Head of caudate nucleus (tissue), 42 donors: Measurements from ENCODE around the gene HSPA1L.
"Not testable (repeated sequence)": the region's sequence is repeated elsewhere in the genome, so short reads cannot be mapped to it uniquely, and the experiment has no call there.

Experiments
- DNase-seq, 42 donors: peaks; one replicate each; pipeline versions ENCODE4 v3.0.0 to v3.0.0-alpha.2; 2020 to 2021; ENCODE audit warnings: mixed read lengths in 7 of 42
- intact Hi-C: fragments of 100-400 bp; cut with DNase I; formaldehyde crosslinking; loops from one replicate; pipeline ENCODE4 v1.15.0; 2022

HSPA1L gene

GRCh38 chr6:31815025-31815838 lies at the start of gene HSPA1L, which contains the start of gene HSPA1A:
Gene HSPA1L, minus strand, starts transcription at chr6:31815283. Its CDS starts 3,311 bp downstream, at chr6:31811972.
Gene HSPA1A, plus strand, starts transcription at chr6:31815543. Its CDS starts 214 bp downstream, at chr6:31815757.
- intact Hi-C loops, result no loop called here
- DNase-seq, result peak; percentile 93 to 99 (median 97)

GRCh38 chr6:31864818-31865204 lies 49.7 kb upstream of the HSPA1L start:
- DNase-seq, result no peak
- intact Hi-C loops, result loop anchor here (5.0 kb wide), 1 partner anchor 32 kb away; the partner anchor contains the start of gene EHMT2

- not testable (repeated sequence) for DNase-seq
- intact Hi-C loops, result loop anchor here (5.0 kb wide), 1 partner anchor 33 kb away; the partner anchor contains the start of gene EHMT2
Observed at GRCh38 chr6:31864123-31864562, 49.1 kb upstream of the HSPA1L start.

GRCh38 chr6:31862344-31863235 lies 47.5 kb upstream of the HSPA1L start, which contains the start of gene NEU1:
Gene NEU1, minus strand, starts transcription at chr6:31862821. Its CDS starts 45 bp downstream, at chr6:31862776.
- intact Hi-C loops, result loop anchor here (5.0 kb wide), 1 partner anchor 35 kb away; the partner anchor contains the start of gene EHMT2

GRCh38 chr6:31861919-31862343 lies 46.8 kb upstream of the HSPA1L start:
- intact Hi-C loops, result loop anchor here (5.0 kb wide), 1 partner anchor 35 kb away; the partner anchor contains the start of gene EHMT2
- DNase-seq, result peak in 3 of 42 donors; percentile 5 to 43 (median 26)

More at GRCh38 chr6:31862344-31863235, 47.5 kb upstream of the HSPA1L start, which contains the start of gene NEU1:
- peak; percentile 100 for DNase-seq

GRCh38 chr6:31861150-31861549 lies 46.1 kb upstream of the HSPA1L start:
- no peak for DNase-seq

GRCh38 chr6:31860349-31860748 lies 45.3 kb upstream of the HSPA1L start:
- DNase-seq, result no peak
- intact Hi-C loops, result loop anchor here (5.0 kb wide), 1 partner anchor 37 kb away; the partner anchor contains the start of gene EHMT2

More at GRCh38 chr6:31861150-31861549, 46.1 kb upstream of the HSPA1L start:
- intact Hi-C loops, result loop anchor here (5.0 kb wide), 1 partner anchor 36 kb away; the partner anchor contains the start of gene EHMT2

- DNase-seq, result no peak
- intact Hi-C loops, result loop anchor here (5.0 kb wide), 1 partner anchor 37 kb away; the partner anchor contains the start of gene EHMT2
Observed at GRCh38 chr6:31859923-31860322, 44.8 kb upstream of the HSPA1L start.

- intact Hi-C loops, result no loop called here
- no peak for DNase-seq
Observed at GRCh38 chr6:31858707-31859106, 43.6 kb upstream of the HSPA1L start.

- DNase-seq, intact Hi-C loops: not testable (repeated sequence)
Observed at GRCh38 chr6:31857774-31858173, 42.7 kb upstream of the HSPA1L start.

GRCh38 chr6:31851980-31852718 lies 37.1 kb upstream of the HSPA1L start:
- DNase-seq, intact Hi-C loops: not testable (repeated sequence)

GRCh38 chr6:31851485-31851832 lies 36.4 kb upstream of the HSPA1L start:
- DNase-seq, result no peak
- intact Hi-C loops, result no loop called here

GRCh38 chr6:31850765-31851484 lies 35.8 kb upstream of the HSPA1L start:
- no peak for DNase-seq
- intact Hi-C loops, result no loop called here

GRCh38 chr6:31847276-31847978 lies 32.3 kb upstream of the HSPA1L start:
- DNase-seq, result no peak
- intact Hi-C loops, result no loop called here

- DNase-seq, result no peak
- intact Hi-C loops, result no loop called here
Observed at GRCh38 chr6:31844507-31844906, 29.4 kb upstream of the HSPA1L start.

- intact Hi-C loops, result no loop called here
- DNase-seq, result no peak
Observed at GRCh38 chr6:31842053-31842452, 27.0 kb upstream of the HSPA1L start.

- intact Hi-C loops, DNase-seq: not testable (repeated sequence)
Observed at GRCh38 chr6:31839779-31840126, 24.7 kb upstream of the HSPA1L start.
